ENCODE results near the gene DTWD2.

The DTWD2 gene

GRCh38 chr5:118789366-118789765, 199.0 kb downstream of the DTWD2 start:
- Histone ChIP-seq H3K4me1 (ENCODE audit: control insufficient read depth, insufficient read depth, low read length) (no peaks in the 10 kb centered on the region), H3K9me3 (ENCODE audit: control insufficient read depth, low read length) (no peaks in the 10 kb centered on the region), H3K27me3 (ENCODE audit: control insufficient read depth, insufficient read depth, low read length) (no peaks in the 10 kb centered on the region), H3K36me3 (ENCODE audit: control insufficient read depth, insufficient read depth, low read length) (no peaks in the 10 kb centered on the region), H3K4me3 (ENCODE audit: low read length) (no peak overlapping the region), H3K9ac (ENCODE audit: low read length) (no peak overlapping the region)

GRCh38 chr5:118788351-118788750, 200.0 kb downstream of the DTWD2 start:
- Histone ChIP-seq H3K36me3 (ENCODE audit: control insufficient read depth, insufficient read depth, low read length) (no peaks in the 10 kb centered on the region), H3K4me3 (ENCODE audit: low read length) (no peak overlapping the region), H3K9ac (ENCODE audit: low read length) (no peak overlapping the region), H3K4me1 (ENCODE audit: control insufficient read depth, insufficient read depth, low read length) (no peaks in the 10 kb centered on the region), H3K9me3 (ENCODE audit: control insufficient read depth, low read length) (no peaks in the 10 kb centered on the region), H3K27me3 (ENCODE audit: control insufficient read depth, insufficient read depth, low read length) (no peaks in the 10 kb centered on the region)
